ENCODE results near the gene ESPN. TPM values are rescaled to one million over a fixed set of nuclear protein-coding genes. Genes with fewer than 3 reads are reported as not detected.

The ESPN gene
- total RNA-seq, 1 experiment from 2014 or later, result 53.1 TPM

DNA sequence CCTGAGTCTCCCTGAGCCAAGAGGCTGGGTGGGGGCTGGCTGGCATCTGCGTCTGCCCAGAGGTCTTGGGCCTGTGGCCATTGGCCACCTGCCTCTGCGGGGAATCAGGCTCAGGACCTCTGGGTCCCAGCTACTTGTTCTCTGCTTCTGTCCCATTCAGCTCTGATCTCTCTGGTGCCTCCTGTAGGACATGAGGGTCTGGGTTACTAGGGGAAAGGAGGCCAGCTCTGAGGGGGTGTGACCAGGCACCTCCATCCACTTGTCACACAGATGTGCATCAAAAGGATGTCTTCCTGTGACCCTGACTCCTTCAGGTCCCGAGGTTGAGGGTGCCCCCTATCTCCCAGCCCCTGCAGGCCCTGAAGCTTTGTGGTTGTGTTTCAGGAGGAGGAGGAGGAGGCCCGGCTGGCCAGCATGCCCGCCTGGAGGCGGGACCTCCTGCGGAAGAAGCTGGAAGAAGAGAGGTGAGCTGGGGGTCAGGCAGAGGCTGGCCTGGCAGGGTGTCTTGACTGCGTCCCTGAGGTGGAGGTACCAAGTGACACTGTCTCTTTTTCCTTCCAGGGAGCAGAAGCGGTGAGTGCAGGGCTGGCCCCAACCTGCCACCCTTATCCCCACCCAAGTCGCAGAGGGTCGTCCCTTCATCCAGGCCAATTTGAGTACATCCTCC lies 32.4 kb downstream of the ESPN start:
- Histone ChIP-seq H3K4me2 (ENCODE audit: insufficient read depth, insufficient read length, low read length) (no peak overlapping the region), H3K4ac (ENCODE audit: low read depth, low read length) (no peak overlapping the region), H3T11ph (ENCODE audit: low read length) (no peak overlapping the region), H3K9ac (ENCODE audit: extremely low read depth, insufficient read length, low read length) (no peak overlapping the region), H3K4me1 (ENCODE audit: insufficient read depth, low read length) (peaks cover 3% of the 10 kb centered on the region; the same call in 1 of the 2 replicates), H4K91ac (ENCODE audit: insufficient read length, low read depth, low read length) (no peak overlapping the region), H3K79me1 (ENCODE audit: insufficient read depth, low read depth, low read length, poor library complexity, severe bottlenecking) (no peaks in the 10 kb centered on the region), H4K8ac (replicated peaks; ENCODE audit: insufficient read length, low read depth, low read length) (no peak overlapping the region), H3K14ac (ENCODE audit: insufficient read depth, low read length) (peak overlapping the region; percentile 21; the same call in 1 of the 2 replicates), H3K27ac (ENCODE audit: insufficient read length, low read depth, low read length) (no peak overlapping the region), H2BK5ac (ENCODE audit: insufficient read length, low read length) (no peak overlapping the region), H3K27me3 (ENCODE audit: insufficient read depth, low read length) (no peaks in the 10 kb centered on the region), H3K9me3 (ENCODE audit: control insufficient read depth, low read depth, low read length) (no peaks in the 10 kb centered on the region), H3K79me2 (ENCODE audit: insufficient read depth, low read length) (no peaks in the 10 kb centered on the region), H2BK12ac (ENCODE audit: insufficient read length, low read depth, low read length) (no peak overlapping the region), H2BK15ac (ENCODE audit: low read depth, low read length) (no peak overlapping the region), H2AFZ (ENCODE audit: low read length) (no peak overlapping the region), H4K20me1 (ENCODE audit: control insufficient read depth, insufficient read depth, insufficient read length) (no peaks in the 10 kb centered on the region), H2AK5ac (ENCODE audit: insufficient read length, low read length) (no peak overlapping the region), H4K5ac (ENCODE audit: insufficient read length, low read depth, low read length) (no peak overlapping the region), H3K56ac (ENCODE audit: insufficient read length, low read depth, low read length) (no peak overlapping the region), H3K23me2 (ENCODE audit: insufficient read length, low read depth, low read length, poor library complexity, severe bottlenecking) (no peaks in the 10 kb centered on the region), H3K23ac (ENCODE audit: insufficient read length, low read depth, low read length) (no peak overlapping the region), H2BK20ac (ENCODE audit: low read depth, low read length, poor library complexity, severe bottlenecking) (no peak overlapping the region), H3K18ac (ENCODE audit: insufficient read length, low read depth, low read length) (no peak overlapping the region), H2BK120ac (ENCODE audit: low read depth, low read length, poor library complexity, severe bottlenecking) (no peak overlapping the region)
- no peaks in the 10 kb centered on the region for H3K9me3 Mint-ChIP-seq
- peak overlapping the region in 1 of 3 experiments; percentile 55; a peak in 2 of 7 replicates for H3K27ac Mint-ChIP-seq
- no peak overlapping the region; a peak in 1 of 5 replicates for H3K4me3 Mint-ChIP-seq
- no CpG with 5 or more reads among the region's 11 CpGs for WGBS (ENCODE audit: extremely low coverage, insufficient read length, low lambda C conversion rate)
- peaks cover 13 to 24% of the 10 kb centered on the region in 2 experiments for H3K4me1 Mint-ChIP-seq
- H3K36me3 Mint-ChIP-seq (ENCODE audit: insufficient read depth in 1 of 3, low read depth in 3 of 3), result peaks cover 0 to 17% (median 11%) of the 10 kb centered on the region in 3 experiments; a peak in 5 of 7 replicates
- no peaks in the 10 kb centered on the region for H3K27me3 Mint-ChIP-seq (ENCODE audit: low read depth)
- TF ChIP-seq, protein P1, sequence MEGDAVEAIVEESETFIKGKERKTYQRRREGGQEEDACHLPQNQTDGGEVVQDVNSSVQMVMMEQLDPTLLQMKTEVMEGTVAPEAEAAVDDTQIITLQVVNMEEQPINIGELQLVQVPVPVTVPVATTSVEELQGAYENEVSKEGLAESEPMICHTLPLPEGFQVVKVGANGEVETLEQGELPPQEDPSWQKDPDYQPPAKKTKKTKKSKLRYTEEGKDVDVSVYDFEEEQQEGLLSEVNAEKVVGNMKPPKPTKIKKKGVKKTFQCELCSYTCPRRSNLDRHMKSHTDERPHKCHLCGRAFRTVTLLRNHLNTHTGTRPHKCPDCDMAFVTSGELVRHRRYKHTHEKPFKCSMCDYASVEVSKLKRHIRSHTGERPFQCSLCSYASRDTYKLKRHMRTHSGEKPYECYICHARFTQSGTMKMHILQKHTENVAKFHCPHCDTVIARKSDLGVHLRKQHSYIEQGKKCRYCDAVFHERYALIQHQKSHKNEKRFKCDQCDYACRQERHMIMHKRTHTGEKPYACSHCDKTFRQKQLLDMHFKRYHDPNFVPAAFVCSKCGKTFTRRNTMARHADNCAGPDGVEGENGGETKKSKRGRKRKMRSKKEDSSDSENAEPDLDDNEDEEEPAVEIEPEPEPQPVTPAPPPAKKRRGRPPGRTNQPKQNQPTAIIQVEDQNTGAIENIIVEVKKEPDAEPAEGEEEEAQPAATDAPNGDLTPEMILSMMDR (conservative IDR thresholded peaks at IDR 0.05), result peak; percentile 26; the same call in 1 of the 3 replicates
- no peak for DNase-seq
